Tibial nerve (tissue), 3 donors: ENCODE results near the gene ZBTB12.

ENCODE experiments used
- EP300 ChIP-seq, 2 donors: sonication (generic); formaldehyde crosslinking; IDR thresholded peaks; one replicate each; pipeline ENCODE4 v1.6.1; 2017; ENCODE audit warnings: antibody characterized with exemption in 2 of 2, mild to moderate bottlenecking in 1 of 2
- POLR2A ChIP-seq, 2 donors: fragments of 450-650 bp; IDR thresholded peaks; one replicate each; pipeline ENCODE4 v1.6.1; 2017; ENCODE audit warnings: antibody characterized with exemption in 2 of 2, mild to moderate bottlenecking in 2 of 2, moderate library complexity in 2 of 2

DNA sequence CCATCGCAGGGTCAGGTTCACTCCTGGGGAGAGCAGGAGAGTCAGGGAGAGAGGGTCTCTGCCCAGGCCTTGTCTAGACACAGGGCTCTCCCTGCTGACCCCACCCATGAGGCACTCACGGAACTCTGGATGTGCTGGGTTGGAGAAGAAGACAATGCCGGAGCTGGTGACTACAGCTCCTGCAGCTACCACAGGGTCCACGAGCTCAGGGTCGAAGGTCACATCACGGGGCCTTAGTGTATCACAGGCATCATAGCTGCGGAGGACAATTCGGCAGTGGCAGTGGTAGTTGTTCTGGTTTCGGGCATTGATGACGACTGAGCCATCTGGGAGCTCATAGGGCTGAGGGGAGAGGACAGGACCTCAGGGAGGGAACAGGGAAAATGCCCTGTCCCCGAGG, 42.0 kb downstream of the ZBTB12 start:
- TF ChIP-seq EP300 (IDR thresholded peaks at IDR 0.05) = no peak
- no peak for TF ChIP-seq POLR2A (IDR thresholded peaks at IDR 0.05)
